Mucosa of stomach (tissue), 1 donor: Measurements from ENCODE around the gene MCC.

Experiments
- H3K27me3 ChIP-seq: one replicate; pipeline ENCODE4 v1.7.0; 2013; ENCODE audit warnings: mild to moderate bottlenecking, low read length; ENCODE audit not compliant: control insufficient read depth, insufficient read depth
- H3K36me3 ChIP-seq: one replicate; pipeline ENCODE4 v1.7.0; 2013; ENCODE audit warnings: low read length; ENCODE audit not compliant: control insufficient read depth, insufficient read depth
- H3K4me1 ChIP-seq: one replicate; pipeline ENCODE4 v1.7.0; 2013; ENCODE audit warnings: mild to moderate bottlenecking, low read length; ENCODE audit not compliant: control insufficient read depth, insufficient read depth
- H3K4me3 ChIP-seq: one replicate; pipeline ENCODE4 v1.7.0; 2013; ENCODE audit warnings: low read length
- H3K9ac ChIP-seq: one replicate; pipeline ENCODE4 v1.7.0; 2013; ENCODE audit warnings: mild to moderate bottlenecking, low read length, moderate library complexity
- H3K9me3 ChIP-seq: one replicate; pipeline ENCODE4 v1.7.0; 2013; ENCODE audit warnings: mild to moderate bottlenecking, low read length, moderate library complexity; ENCODE audit not compliant: control insufficient read depth
- donor health status: Pancreatic carcinoma.

Gene MCC

DNA sequence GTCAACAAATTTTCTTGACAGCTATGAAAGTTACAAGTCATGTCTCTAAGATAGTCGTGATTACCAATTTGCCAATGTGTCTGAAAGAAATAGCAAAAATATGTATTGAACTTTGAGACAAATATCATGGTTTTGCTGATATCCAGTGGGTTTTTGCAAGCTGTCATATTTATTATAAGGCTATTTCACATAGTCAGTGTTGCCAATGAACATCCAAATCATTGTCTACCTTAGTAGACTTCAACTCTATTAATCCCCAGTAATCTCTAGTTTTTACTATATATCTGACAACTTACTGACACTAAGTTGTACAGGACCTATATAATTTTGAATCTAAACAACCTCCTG, 256.6 kb downstream of the MCC start:
- Histone ChIP-seq H3K9ac (no peak overlapping the region), H3K4me3 (no peak overlapping the region), H3K9me3 (no peaks in the 10 kb centered on the region), H3K4me1 (peaks cover 27% of the 10 kb centered on the region), H3K36me3 (no peaks in the 10 kb centered on the region), H3K27me3 (no peaks in the 10 kb centered on the region)

DNA sequence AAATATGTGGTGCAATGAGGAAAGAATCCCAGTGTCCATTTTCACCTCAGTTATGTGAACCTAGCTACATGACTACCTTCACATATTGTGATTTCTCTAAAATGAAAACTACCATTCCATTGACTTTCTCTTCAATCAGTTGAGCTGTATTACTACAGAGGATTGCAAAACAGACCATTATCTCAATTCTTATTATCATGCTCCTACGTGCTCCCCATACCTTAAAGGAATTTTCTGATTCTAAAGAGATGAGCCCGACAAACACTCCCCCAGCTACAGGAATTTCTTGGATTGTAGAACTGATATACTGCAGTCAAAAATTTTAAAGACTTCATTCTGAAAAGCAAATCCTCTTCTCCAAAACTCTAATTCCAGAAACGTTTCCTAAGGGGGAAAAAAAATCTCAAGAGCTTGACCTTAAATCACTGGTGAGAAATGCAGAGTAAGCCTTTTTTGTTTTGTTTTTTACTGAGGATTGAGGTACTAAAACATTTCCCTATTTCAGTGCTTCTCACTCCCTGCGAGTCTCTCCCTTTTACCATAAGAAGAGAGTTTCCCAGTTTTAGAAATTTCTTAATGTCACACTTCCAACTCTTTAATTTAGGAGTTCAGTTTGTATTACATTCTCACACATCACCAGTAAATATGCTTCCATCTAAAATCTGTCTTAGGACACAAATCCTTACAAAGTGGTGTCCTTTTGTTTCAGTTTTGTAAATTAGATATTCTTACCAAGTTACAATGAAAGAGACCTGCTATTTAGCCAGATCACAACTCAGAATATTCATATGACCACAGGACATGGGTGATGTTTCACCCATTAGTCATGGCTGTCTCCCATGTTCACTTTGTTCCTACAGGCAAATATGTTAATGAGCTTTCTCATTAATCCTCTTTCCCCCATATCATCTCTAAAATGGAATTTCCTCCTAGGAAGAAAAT, 257.3 kb downstream of the MCC start:
- Histone ChIP-seq H3K36me3 (no peaks in the 10 kb centered on the region), H3K9ac (no peak overlapping the region), H3K4me3 (no peak overlapping the region), H3K9me3 (no peaks in the 10 kb centered on the region), H3K4me1 (peaks cover 22% of the 10 kb centered on the region), H3K27me3 (no peaks in the 10 kb centered on the region)

DNA sequence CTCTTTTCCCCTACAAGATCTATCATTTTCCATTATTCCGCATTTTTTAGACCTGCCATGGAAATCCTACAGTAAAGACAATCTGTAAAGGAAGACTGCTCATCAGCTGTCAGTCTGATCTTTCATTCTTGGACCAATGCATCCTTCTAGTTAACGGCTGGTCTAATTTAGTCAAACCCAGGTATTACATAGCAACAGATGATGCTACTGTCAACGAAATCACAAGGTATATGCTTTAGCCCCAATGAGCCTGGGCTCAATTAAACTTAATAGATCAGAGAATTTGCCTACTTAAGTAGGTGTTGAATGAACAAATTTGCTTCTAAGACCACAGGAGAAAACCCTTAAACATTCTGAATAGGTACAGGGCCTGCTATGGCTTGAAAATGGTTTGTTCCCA, 260.5 kb downstream of the MCC start:
- Histone ChIP-seq H3K4me3 (no peak overlapping the region), H3K9ac (no peak overlapping the region), H3K4me1 (peaks cover 4% of the 10 kb centered on the region), H3K36me3 (no peaks in the 10 kb centered on the region), H3K27me3 (no peaks in the 10 kb centered on the region), H3K9me3 (no peaks in the 10 kb centered on the region)

DNA sequence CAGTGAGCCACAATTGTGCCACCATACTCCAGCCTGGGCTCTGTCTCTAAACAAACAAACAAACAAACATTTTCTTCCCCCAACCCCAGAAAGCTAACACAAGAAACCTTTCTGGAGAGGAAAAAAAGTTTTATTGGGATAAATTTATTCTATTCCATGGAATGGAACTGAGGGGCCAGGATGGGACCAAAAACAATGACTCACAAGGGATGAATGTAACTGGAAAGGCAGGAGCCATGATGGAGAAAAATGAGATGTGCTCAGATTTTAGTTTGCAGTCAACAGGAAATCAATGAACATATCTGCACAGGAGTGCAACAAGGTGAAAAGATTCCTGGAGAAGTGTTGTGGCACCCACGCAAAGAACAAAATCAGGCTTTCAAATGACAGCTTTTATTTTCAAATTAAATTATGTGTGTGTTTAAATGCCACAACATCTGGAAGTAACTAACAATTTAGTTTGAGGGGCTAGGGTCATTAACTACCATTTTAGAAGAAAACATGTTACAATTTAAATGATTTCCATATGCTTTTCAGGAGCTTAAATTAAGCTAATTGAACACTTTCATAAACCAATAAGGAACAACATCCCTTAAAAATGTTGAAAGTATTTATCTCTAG, 262.0 kb downstream of the MCC start:
- H3K4me1 ChIP-seq: no peaks in the 10 kb centered on the region
- no peak overlapping the region for H3K9ac ChIP-seq

DNA sequence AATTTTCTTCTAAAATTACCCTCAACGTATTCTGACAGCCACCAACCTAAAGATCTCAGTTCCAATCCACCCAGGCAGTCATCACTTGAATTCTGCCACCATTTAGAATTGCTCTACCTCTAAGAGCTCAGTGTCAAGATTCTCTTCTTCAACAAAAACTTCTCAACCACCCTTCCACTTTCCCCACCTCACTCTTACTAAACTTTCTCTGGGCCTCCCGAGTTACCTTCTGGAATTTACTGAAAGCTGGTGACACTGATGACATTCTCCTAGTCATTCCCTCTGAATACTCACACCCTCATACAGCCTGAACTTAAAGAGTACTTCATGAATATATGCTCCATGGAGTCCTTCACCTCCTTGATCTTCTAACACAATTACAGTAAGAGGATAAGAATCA, 263.0 kb downstream of the MCC start:
- Histone ChIP-seq H3K4me1 (no peaks in the 10 kb centered on the region), H3K4me3 (no peak overlapping the region), H3K9me3 (no peaks in the 10 kb centered on the region), H3K36me3 (no peaks in the 10 kb centered on the region), H3K9ac (no peak overlapping the region), H3K27me3 (no peaks in the 10 kb centered on the region)

More for the DNA sequence above, 262.0 kb downstream of the MCC start:
- no peaks in the 10 kb centered on the region for H3K36me3 ChIP-seq
- H3K4me3 ChIP-seq: no peak overlapping the region
- no peaks in the 10 kb centered on the region for H3K27me3 ChIP-seq
- no peaks in the 10 kb centered on the region for H3K9me3 ChIP-seq

DNA sequence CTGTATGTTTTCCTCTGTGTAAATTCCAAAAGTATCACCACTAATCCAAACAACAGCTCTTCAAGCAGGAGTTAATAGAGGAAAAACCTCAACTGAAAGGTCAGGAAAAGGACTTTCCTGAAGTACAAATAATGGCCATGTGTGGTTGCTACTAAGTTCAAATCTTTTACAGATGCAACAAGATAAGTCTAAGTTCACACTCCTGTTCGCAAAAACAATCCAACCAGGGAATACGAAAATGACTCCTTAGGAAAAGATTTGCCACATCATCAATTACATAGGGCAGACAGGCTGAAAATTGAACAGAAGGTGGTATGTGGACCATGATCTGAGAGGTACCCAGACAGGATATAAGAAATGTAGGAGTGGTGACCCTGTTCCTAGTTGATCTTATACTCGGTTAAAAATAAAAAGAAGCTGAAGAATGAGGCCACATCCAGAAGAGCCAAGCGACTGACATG, 263.6 kb downstream of the MCC start:
- H3K9ac ChIP-seq: no peak overlapping the region
- H3K9me3 ChIP-seq: no peaks in the 10 kb centered on the region
- no peak overlapping the region for H3K4me3 ChIP-seq
- H3K27me3 ChIP-seq: no peaks in the 10 kb centered on the region
- no peaks in the 10 kb centered on the region for H3K4me1 ChIP-seq
- no peaks in the 10 kb centered on the region for H3K36me3 ChIP-seq

DNA sequence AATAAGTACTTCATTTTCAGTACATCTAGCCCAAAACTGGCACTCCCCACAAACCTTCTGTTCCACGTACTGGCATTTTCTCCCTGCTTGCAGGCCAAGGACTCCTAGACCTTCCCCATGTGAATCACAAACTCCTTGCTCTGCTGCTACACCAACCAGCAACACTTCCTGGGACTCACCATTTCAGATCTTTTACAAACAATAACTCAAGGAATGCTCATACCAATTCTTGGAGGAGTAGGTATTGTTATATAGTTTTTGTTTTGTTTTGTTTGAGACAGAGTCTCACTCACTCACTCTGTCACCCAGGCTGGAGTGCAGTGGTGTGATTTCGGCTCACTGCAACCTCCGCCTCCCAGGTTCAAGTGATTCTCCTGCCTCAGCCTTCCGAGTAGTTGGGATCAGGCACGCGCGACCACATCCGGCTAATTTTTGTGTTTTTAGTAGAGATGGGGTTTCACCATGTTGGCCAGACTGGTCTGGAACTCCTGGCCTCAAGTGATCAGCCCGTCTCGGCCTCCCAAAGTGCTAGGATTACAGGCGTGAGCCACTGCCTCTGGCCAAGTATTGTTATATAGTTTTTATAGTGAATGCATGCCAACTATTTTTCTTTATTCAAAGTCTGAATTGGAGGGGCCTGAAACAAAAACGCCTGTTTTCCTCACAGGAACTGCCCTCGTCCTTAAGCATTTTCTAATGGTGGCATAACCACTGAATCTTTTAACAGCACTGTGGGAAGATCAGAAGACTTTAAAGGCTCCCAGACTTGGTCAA, 264.2 kb downstream of the MCC start:
- H3K4me3 ChIP-seq: no peak overlapping the region
- no peak overlapping the region for H3K9ac ChIP-seq
- no peaks in the 10 kb centered on the region for H3K4me1 ChIP-seq
- no peaks in the 10 kb centered on the region for H3K27me3 ChIP-seq
- H3K9me3 ChIP-seq: no peaks in the 10 kb centered on the region
- H3K36me3 ChIP-seq: no peaks in the 10 kb centered on the region

DNA sequence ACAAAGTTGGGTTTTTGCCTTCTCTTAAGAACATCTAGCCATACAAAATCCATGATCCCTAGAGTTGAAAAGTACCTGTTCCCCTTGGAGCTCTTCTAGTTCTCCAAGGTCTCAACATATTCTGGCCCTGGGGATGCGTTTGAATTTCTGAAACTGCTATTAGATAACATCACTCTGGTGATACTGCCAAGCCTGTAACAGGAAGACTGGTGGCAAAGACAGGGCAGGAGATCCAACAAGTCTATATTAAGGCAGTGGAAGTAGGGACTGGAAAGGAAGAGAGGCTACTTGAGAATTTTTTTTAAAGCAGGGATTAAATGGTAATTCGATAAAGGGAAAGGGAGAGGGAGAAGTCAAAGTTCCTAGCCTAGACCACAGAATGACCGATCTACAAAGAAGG, 264.9 kb downstream of the MCC start:
- Histone ChIP-seq H3K27me3 (no peaks in the 10 kb centered on the region), H3K9me3 (no peaks in the 10 kb centered on the region), H3K4me1 (no peaks in the 10 kb centered on the region), H3K9ac (no peak overlapping the region), H3K4me3 (no peak overlapping the region), H3K36me3 (no peaks in the 10 kb centered on the region)

DNA sequence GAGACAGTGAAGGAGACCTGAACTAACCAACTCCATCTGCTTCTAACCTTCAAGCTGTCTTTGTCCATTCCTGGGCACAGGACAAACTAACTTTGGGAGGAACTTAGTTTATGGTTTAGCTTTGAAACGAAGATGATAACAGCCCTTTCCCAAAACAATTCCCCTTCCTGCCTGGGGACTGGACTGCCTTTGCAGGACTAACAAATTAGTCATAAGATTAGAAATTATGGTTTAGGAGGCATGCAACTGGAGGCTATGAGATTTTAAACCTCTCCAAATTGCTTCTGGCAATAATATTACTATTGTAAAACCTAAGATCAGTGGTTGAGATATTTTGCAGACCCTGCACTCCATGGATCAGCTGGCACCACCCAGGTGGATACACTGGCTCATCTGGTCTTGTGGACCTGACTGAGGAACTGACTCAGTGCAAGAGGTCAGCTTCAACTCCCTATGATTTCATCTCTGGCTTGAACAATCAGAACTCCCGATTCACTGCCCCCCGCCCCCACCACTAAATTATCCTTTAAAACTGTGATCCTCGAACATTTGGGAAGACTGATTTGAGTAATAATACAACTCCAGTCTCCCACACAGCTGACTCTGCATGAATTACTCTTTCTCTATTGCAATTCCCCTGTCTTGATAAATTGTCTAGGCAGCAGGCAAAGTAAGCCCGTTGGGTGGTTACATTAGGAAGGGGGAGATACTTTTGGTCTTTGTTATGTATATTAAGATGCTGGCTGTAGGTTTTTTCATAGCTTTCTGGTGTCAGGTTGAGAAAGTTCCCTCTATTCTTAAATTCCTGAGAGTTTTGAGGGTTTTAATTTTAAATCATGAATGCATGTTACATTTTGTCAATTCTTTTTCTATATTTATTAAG, 266.7 kb downstream of the MCC start:
- no peaks in the 10 kb centered on the region for H3K36me3 ChIP-seq
- H3K4me3 ChIP-seq: no peak overlapping the region
- no peak overlapping the region for H3K9ac ChIP-seq
- H3K9me3 ChIP-seq: no peaks in the 10 kb centered on the region
- no peaks in the 10 kb centered on the region for H3K4me1 ChIP-seq
- H3K27me3 ChIP-seq: no peaks in the 10 kb centered on the region

DNA sequence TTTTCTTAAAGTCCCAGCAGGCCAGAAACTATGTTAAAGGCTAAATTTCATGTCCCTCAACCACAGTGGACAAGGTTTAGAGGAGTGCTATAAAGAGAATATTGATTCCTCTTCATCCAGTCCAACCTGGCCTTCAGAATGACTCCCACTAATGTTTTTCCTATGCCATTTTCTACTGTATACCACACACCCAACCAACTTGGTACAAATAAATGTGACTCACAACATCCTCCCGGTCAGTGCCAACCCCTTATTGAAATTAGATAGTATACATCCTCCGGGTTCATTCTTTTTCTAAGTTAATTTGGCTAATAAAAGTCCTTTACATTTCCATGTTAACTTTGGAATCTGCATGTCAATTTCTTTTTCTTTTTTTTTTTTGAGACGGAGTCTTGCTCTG, 268.6 kb downstream of the MCC start:
- H3K4me1 ChIP-seq: no peaks in the 10 kb centered on the region
- H3K36me3 ChIP-seq: no peaks in the 10 kb centered on the region
- H3K4me3 ChIP-seq: no peak overlapping the region
- no peaks in the 10 kb centered on the region for H3K27me3 ChIP-seq
- no peak overlapping the region for H3K9ac ChIP-seq
- H3K9me3 ChIP-seq: no peaks in the 10 kb centered on the region

DNA sequence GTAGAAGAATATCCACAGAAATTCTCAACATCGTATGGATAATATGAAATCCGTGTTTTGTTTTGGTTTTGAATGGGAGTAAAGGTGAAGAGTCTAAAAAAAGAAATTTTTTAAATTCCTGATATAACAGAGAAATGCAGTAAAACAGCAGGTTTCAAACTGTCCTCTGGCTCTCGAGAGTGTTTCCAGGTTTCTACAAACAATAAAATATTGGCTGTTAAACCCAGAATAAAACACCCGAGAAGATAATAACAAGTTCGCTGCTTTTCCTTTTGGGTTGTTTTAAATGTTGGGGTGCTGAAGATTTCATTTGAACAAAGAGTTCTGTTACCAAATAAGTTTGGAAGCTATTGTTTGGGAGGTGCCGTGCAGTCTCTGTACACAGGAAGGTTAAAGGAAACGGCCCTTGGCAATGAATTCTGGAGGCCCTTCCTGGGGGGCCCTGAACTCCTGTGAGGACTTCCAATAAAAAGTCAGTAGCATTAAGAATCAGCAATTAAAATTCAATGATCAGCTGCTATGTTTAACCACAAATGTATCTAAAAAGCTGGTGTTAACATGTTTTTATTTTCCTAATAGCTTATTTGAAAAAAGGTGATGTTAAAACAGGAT, 269.2 kb downstream of the MCC start:
- Histone ChIP-seq H3K27me3 (no peaks in the 10 kb centered on the region), H3K4me3 (no peak overlapping the region), H3K4me1 (no peaks in the 10 kb centered on the region), H3K36me3 (no peaks in the 10 kb centered on the region), H3K9me3 (no peaks in the 10 kb centered on the region), H3K9ac (no peak overlapping the region)
